ENCODE data around the gene PRR20G.

DNA sequence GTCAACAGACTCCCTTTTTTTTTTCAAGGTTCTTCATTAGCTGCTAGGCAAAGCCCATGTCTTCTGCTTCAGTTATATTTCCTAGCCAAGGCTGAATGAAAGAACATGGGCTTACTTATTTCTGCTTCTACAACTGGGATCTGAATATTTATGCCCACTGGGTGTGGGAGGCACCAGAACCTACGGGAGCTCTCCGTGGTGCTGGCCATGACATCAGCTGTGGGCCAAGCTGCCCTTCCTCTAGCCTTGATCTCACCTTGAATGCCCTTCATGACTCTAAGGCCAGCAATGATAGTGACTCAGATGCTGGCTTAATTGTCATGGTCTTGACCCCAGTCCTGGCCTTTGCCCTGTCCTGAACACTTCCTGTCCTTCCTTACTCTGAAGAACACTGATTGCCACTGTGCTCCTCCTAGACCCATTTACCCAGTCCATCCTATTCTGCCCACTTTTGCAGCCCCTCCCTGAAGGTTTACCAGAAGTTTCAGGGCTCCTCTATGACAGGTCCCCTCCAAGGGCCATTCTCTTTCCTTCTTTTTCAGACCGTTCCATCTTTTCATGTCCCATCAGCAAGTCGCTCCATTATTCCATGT is 32.8 kb upstream of the PRR20G start:
- TF ChIP-seq, protein P1, sequence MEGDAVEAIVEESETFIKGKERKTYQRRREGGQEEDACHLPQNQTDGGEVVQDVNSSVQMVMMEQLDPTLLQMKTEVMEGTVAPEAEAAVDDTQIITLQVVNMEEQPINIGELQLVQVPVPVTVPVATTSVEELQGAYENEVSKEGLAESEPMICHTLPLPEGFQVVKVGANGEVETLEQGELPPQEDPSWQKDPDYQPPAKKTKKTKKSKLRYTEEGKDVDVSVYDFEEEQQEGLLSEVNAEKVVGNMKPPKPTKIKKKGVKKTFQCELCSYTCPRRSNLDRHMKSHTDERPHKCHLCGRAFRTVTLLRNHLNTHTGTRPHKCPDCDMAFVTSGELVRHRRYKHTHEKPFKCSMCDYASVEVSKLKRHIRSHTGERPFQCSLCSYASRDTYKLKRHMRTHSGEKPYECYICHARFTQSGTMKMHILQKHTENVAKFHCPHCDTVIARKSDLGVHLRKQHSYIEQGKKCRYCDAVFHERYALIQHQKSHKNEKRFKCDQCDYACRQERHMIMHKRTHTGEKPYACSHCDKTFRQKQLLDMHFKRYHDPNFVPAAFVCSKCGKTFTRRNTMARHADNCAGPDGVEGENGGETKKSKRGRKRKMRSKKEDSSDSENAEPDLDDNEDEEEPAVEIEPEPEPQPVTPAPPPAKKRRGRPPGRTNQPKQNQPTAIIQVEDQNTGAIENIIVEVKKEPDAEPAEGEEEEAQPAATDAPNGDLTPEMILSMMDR (IDR thresholded peaks at IDR 0.05 in 8 of 11, conservative IDR thresholded peaks at IDR 0.05 in 3 of 11), result no peak
- no peak for TF ChIP-seq POLR2AphosphoS5 (IDR thresholded peaks at IDR 0.05)
